ENCODE measurements around the gene IL16.
A peak's percentile ranks its signal among the peaks of the same experiment; 100 is the strongest.

IL16 gene

GRCh38 chr15:81286621-81287121 is 90.0 kb downstream of the IL16 start:
- Histone ChIP-seq H3K27ac (ENCODE audit: low read depth, low read length) (no peak overlapping the region), H3K9me3 (ENCODE audit: control insufficient read depth in 5 of 5, low read length in 5 of 5) (no peaks in the 10 kb centered on the region), H3K36me3 (ENCODE audit: control insufficient read depth in 5 of 5, insufficient read depth in 5 of 5, low read length in 5 of 5) (peaks cover 9 to 55% (median 45%) of the 10 kb centered on the region in 5 donors), H3K4me3 (ENCODE audit: low read depth in 1 of 5, low read length in 5 of 5) (no peak overlapping the region), H3K9ac (ENCODE audit: low read length in 5 of 5) (no peak overlapping the region), H3K4me1 (ENCODE audit: control insufficient read depth in 5 of 5, insufficient read depth in 5 of 5, low read length in 5 of 5) (peaks cover 0 to 17% (median 5%) of the 10 kb centered on the region in 5 donors), H3K27me3 (ENCODE audit: control insufficient read depth in 5 of 5, insufficient read depth in 4 of 5, low read length in 5 of 5) (no peaks in the 10 kb centered on the region)

DNA sequence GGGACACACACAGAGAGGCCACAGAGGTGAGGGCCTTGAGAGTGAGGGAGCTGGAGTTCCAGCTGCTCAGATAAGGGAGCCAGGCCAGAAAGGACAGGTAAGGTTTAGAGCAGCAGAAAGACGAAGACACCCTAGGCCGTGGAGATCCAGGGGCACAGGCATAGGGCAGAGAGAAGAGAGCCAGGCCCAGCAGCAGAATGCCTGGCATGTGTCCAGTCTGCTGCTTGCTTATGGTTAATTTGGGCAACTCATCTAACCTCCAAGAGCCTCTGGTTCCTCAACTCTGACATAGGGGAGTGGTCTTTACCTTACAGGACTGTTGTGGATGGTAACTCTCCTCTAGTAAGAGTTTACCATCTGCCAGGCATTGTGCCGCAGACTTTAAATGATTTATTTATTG is 91.4 kb downstream of the IL16 start:
- H3K27me3 ChIP-seq (ENCODE audit: control insufficient read depth in 5 of 5, insufficient read depth in 4 of 5, low read length in 5 of 5) = no peaks in the 10 kb centered on the region
- H3K9me3 ChIP-seq (ENCODE audit: control insufficient read depth in 5 of 5, low read length in 5 of 5) = no peaks in the 10 kb centered on the region
- H3K4me3 ChIP-seq (ENCODE audit: low read depth in 1 of 5, low read length in 5 of 5) = no peak overlapping the region
- H3K36me3 ChIP-seq (ENCODE audit: control insufficient read depth in 5 of 5, insufficient read depth in 5 of 5, low read length in 5 of 5) = peaks cover 18 to 56% (median 39%) of the 10 kb centered on the region in 5 donors
- no peak overlapping the region for H3K27ac ChIP-seq (ENCODE audit: low read depth, low read length)
- no peak overlapping the region for H3K9ac ChIP-seq (ENCODE audit: low read length in 5 of 5)
- peaks cover 0 to 12% (median 5%) of the 10 kb centered on the region in 5 donors for H3K4me1 ChIP-seq (ENCODE audit: control insufficient read depth in 5 of 5, insufficient read depth in 5 of 5, low read length in 5 of 5)

GRCh38 chr15:81288616-81289015 is 91.9 kb downstream of the IL16 start:
- Histone ChIP-seq H3K27me3 (ENCODE audit: control insufficient read depth in 5 of 5, insufficient read depth in 4 of 5, low read length in 5 of 5) (no peaks in the 10 kb centered on the region), H3K4me1 (ENCODE audit: control insufficient read depth in 5 of 5, insufficient read depth in 5 of 5, low read length in 5 of 5) (peaks cover 0 to 13% (median 5%) of the 10 kb centered on the region in 5 donors), H3K9me3 (ENCODE audit: control insufficient read depth in 5 of 5, low read length in 5 of 5) (no peaks in the 10 kb centered on the region), H3K4me3 (ENCODE audit: low read depth in 1 of 5, low read length in 5 of 5) (no peak overlapping the region), H3K36me3 (ENCODE audit: control insufficient read depth in 5 of 5, insufficient read depth in 5 of 5, low read length in 5 of 5) (peaks cover 19 to 57% (median 43%) of the 10 kb centered on the region in 5 donors), H3K9ac (ENCODE audit: low read length in 5 of 5) (no peak overlapping the region), H3K27ac (ENCODE audit: low read depth, low read length) (no peak overlapping the region)

- Histone ChIP-seq H3K27me3 (ENCODE audit: control insufficient read depth in 5 of 5, insufficient read depth in 4 of 5, low read length in 5 of 5) (no peaks in the 10 kb centered on the region), H3K27ac (ENCODE audit: low read depth, low read length) (no peak overlapping the region), H3K4me1 (ENCODE audit: control insufficient read depth in 5 of 5, insufficient read depth in 5 of 5, low read length in 5 of 5) (peaks cover 4 to 17% (median 12%) of the 10 kb centered on the region in 5 donors), H3K36me3 (ENCODE audit: control insufficient read depth in 5 of 5, insufficient read depth in 5 of 5, low read length in 5 of 5) (peaks cover 28 to 68% (median 54%) of the 10 kb centered on the region in 5 donors), H3K4me3 (ENCODE audit: low read depth in 1 of 5, low read length in 5 of 5) (no peak overlapping the region), H3K9me3 (ENCODE audit: control insufficient read depth in 5 of 5, low read length in 5 of 5) (no peaks in the 10 kb centered on the region), H3K9ac (ENCODE audit: low read length in 5 of 5) (no peak overlapping the region)
Measured at GRCh38 chr15:81289910-81290309, 93.2 kb downstream of the IL16 start.

- Histone ChIP-seq H3K9me3 (ENCODE audit: control insufficient read depth in 5 of 5, low read length in 5 of 5) (no peaks in the 10 kb centered on the region), H3K4me3 (ENCODE audit: low read depth in 1 of 5, low read length in 5 of 5) (no peak overlapping the region), H3K27ac (ENCODE audit: low read depth, low read length) (no peak overlapping the region), H3K4me1 (ENCODE audit: control insufficient read depth in 5 of 5, insufficient read depth in 5 of 5, low read length in 5 of 5) (peaks cover 7 to 36% (median 17%) of the 10 kb centered on the region in 5 donors), H3K36me3 (ENCODE audit: control insufficient read depth in 5 of 5, insufficient read depth in 5 of 5, low read length in 5 of 5) (peaks cover 22 to 57% (median 47%) of the 10 kb centered on the region in 5 donors), H3K9ac (ENCODE audit: low read length in 5 of 5) (no peak overlapping the region), H3K27me3 (ENCODE audit: control insufficient read depth in 5 of 5, insufficient read depth in 4 of 5, low read length in 5 of 5) (no peaks in the 10 kb centered on the region)
Measured at GRCh38 chr15:81291916-81292522, 95.3 kb downstream of the IL16 start.

GRCh38 chr15:81292523-81293001 is 95.9 kb downstream of the IL16 start:
- no peak overlapping the region for H3K27ac ChIP-seq (ENCODE audit: low read depth, low read length)

GRCh38 chr15:81293728-81294515 is 97.2 kb downstream of the IL16 start:
- Histone ChIP-seq H3K27me3 (ENCODE audit: control insufficient read depth in 5 of 5, insufficient read depth in 4 of 5, low read length in 5 of 5) (no peaks in the 10 kb centered on the region), H3K9ac (ENCODE audit: low read length in 5 of 5) (peak overlapping the region in 2 of 5 donors; percentile 28), H3K4me3 (ENCODE audit: low read depth in 1 of 5, low read length in 5 of 5) (peak overlapping the region in 1 of 5 donors; percentile 24), H3K9me3 (ENCODE audit: control insufficient read depth in 5 of 5, low read length in 5 of 5) (no peaks in the 10 kb centered on the region), H3K4me1 (ENCODE audit: control insufficient read depth in 5 of 5, insufficient read depth in 5 of 5, low read length in 5 of 5) (peaks cover 7 to 54% (median 28%) of the 10 kb centered on the region in 5 donors), H3K27ac (ENCODE audit: low read depth, low read length) (no peak overlapping the region), H3K36me3 (ENCODE audit: control insufficient read depth in 5 of 5, insufficient read depth in 5 of 5, low read length in 5 of 5) (peaks cover 10 to 63% (median 47%) of the 10 kb centered on the region in 5 donors)

More at GRCh38 chr15:81292523-81293001, 95.9 kb downstream of the IL16 start:
- Histone ChIP-seq H3K4me1 (ENCODE audit: control insufficient read depth in 5 of 5, insufficient read depth in 5 of 5, low read length in 5 of 5) (peaks cover 7 to 40% (median 17%) of the 10 kb centered on the region in 5 donors), H3K36me3 (ENCODE audit: control insufficient read depth in 5 of 5, insufficient read depth in 5 of 5, low read length in 5 of 5) (peaks cover 18 to 57% (median 45%) of the 10 kb centered on the region in 5 donors), H3K27me3 (ENCODE audit: control insufficient read depth in 5 of 5, insufficient read depth in 4 of 5, low read length in 5 of 5) (no peaks in the 10 kb centered on the region), H3K4me3 (ENCODE audit: low read depth in 1 of 5, low read length in 5 of 5) (no peak overlapping the region), H3K9me3 (ENCODE audit: control insufficient read depth in 5 of 5, low read length in 5 of 5) (no peaks in the 10 kb centered on the region), H3K9ac (ENCODE audit: low read length in 5 of 5) (no peak overlapping the region)

DNA sequence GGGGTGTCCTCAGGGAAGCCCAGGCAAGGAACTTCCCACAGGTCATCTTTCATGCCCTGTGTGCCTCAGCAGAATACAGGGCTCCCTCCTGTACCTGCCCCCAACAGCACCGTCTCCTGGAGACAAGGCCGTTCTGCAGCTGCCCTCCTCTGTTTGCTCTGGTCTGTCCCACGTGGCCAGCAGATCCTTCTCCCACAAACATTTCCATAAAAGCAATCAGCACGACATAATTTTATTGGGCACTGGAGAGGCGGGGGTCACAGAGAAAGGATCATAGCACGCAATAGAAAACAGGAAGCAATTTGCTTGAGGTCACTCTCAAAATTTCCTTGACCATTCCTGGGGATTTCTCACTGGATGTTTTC is 97.8 kb downstream of the IL16 start:
- Histone ChIP-seq H3K4me1 (ENCODE audit: control insufficient read depth in 5 of 5, insufficient read depth in 5 of 5, low read length in 5 of 5) (peaks cover 7 to 60% (median 33%) of the 10 kb centered on the region in 5 donors), H3K27ac (ENCODE audit: low read depth, low read length) (no peak overlapping the region), H3K36me3 (ENCODE audit: control insufficient read depth in 5 of 5, insufficient read depth in 5 of 5, low read length in 5 of 5) (peaks cover 10 to 67% (median 52%) of the 10 kb centered on the region in 5 donors), H3K4me3 (ENCODE audit: low read depth in 1 of 5, low read length in 5 of 5) (peak overlapping the region in 1 of 5 donors; percentile 24), H3K9ac (ENCODE audit: low read length in 5 of 5) (peak overlapping the region in 2 of 5 donors; percentile 28), H3K27me3 (ENCODE audit: control insufficient read depth in 5 of 5, insufficient read depth in 4 of 5, low read length in 5 of 5) (no peaks in the 10 kb centered on the region), H3K9me3 (ENCODE audit: control insufficient read depth in 5 of 5, low read length in 5 of 5) (no peaks in the 10 kb centered on the region)

DNA sequence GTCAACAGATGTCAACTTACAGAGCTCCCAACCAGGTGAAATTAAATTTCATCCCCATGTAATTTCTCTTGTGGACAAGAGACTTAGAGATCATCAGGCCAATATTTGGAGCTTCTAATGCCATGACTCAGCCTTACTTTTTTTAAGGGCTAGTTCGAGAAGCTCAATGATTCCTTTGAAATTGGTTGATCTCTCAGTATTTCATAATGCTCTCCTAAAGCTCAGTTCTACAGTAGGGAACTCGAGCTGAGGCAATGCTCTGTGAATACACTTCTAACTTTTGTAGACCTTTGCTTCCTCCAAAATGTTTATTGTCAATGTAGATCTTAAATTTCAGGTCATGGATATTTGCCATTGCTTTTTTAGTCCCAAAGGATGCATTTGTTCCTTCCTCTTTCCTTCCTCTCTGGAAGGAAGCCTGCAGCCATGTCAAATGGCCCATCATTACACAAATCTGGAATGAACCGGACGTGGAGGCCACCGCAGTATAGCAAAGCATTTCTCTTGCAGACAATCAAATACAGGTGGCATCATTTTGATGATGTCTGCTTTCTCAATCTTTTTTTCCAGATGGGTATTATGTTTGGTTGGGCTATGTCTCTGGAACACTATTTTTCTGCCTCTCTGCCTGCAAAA is 98.9 kb downstream of the IL16 start:
- peaks cover 7 to 67% (median 35%) of the 10 kb centered on the region in 5 donors for H3K4me1 ChIP-seq (ENCODE audit: control insufficient read depth in 5 of 5, insufficient read depth in 5 of 5, low read length in 5 of 5)
- H3K9me3 ChIP-seq (ENCODE audit: control insufficient read depth in 5 of 5, low read length in 5 of 5) = no peaks in the 10 kb centered on the region
- H3K27ac ChIP-seq (ENCODE audit: low read depth, low read length) = peak overlapping the region; percentile 43
- no peak overlapping the region for H3K9ac ChIP-seq (ENCODE audit: low read length in 5 of 5)
- H3K27me3 ChIP-seq (ENCODE audit: control insufficient read depth in 5 of 5, insufficient read depth in 4 of 5, low read length in 5 of 5) = no peaks in the 10 kb centered on the region
- H3K4me3 ChIP-seq (ENCODE audit: low read depth in 1 of 5, low read length in 5 of 5) = peak overlapping the region in 1 of 5 donors; percentile 57
- peaks cover 10 to 73% (median 60%) of the 10 kb centered on the region in 5 donors for H3K36me3 ChIP-seq (ENCODE audit: control insufficient read depth in 5 of 5, insufficient read depth in 5 of 5, low read length in 5 of 5)
